Neutrophil (primary cell): Measurements from ENCODE around the gene IL12RB2.
"Not testable (repeated sequence)": the region's sequence is repeated elsewhere in the genome, so short reads cannot be mapped to it uniquely, and the experiment has no call there.

ENCODE experiments used
- H3K27ac ChIP-seq: fragments of 200-600 bp; sonication (generic); 2 replicates; pipeline ENCODE4 v1.5.1; 2016; ENCODE audit warnings: mild to moderate bottlenecking, moderate library complexity
- H3K27me3 ChIP-seq: fragments of 200-600 bp; sonication (generic); 2 replicates; pipeline ENCODE4 v1.6.0; 2016; ENCODE audit warnings: mild to moderate bottlenecking
- H3K36me3 ChIP-seq: fragments of 200-600 bp; sonication (generic); 2 replicates; pipeline ENCODE4 v1.5.1; 2017
- H3K4me1 ChIP-seq, 2 experiments: fragments of 200-600 bp in 1 of 2; sonication (generic) in 1 of 2; 1 replicate in 1 of 2; 2 replicates in 1 of 2; pipeline versions ENCODE4 v1.5.1 to v1.6.1; 2013 to 2016; ENCODE audit warnings: low read depth in 1 of 2, low read length in 1 of 2, mild to moderate bottlenecking in 1 of 2, moderate library complexity in 1 of 2; ENCODE audit not compliant: control insufficient read depth in 1 of 2, insufficient read depth in 1 of 2
- H3K4me3 ChIP-seq, 2 experiments: fragments of 200-600 bp in 1 of 2; sonication (generic) in 1 of 2; 1 replicate in 1 of 2; 2 replicates in 1 of 2; pipeline ENCODE4 v1.5.1; 2013 to 2016; ENCODE audit warnings: low read depth in 1 of 2, low read length in 1 of 2, mild to moderate bottlenecking in 1 of 2, moderate library complexity in 1 of 2
- H3K9me3 ChIP-seq: fragments of 200-600 bp; sonication (generic); 2 replicates; pipeline ENCODE4 v1.5.1; 2016
- CTCF ChIP-seq: fragments of 200-600 bp; sonication (generic); IDR thresholded peaks from 2 replicates; pipeline ENCODE4 v1.5.1; 2016; ENCODE audit warnings: antibody characterized with exemption

The IL12RB2 gene

GRCh38 chr1:67440339-67440738 is 132.7 kb downstream of the IL12RB2 start:
- Histone ChIP-seq H3K27me3 (no peaks in the 10 kb centered on the region), H3K4me3 (no peak overlapping the region), H3K4me1 (no peaks in the 10 kb centered on the region), H3K36me3 (no peaks in the 10 kb centered on the region), H3K9me3 (no peaks in the 10 kb centered on the region), H3K27ac (no peak overlapping the region)
- no peak for TF ChIP-seq CTCF

DNA sequence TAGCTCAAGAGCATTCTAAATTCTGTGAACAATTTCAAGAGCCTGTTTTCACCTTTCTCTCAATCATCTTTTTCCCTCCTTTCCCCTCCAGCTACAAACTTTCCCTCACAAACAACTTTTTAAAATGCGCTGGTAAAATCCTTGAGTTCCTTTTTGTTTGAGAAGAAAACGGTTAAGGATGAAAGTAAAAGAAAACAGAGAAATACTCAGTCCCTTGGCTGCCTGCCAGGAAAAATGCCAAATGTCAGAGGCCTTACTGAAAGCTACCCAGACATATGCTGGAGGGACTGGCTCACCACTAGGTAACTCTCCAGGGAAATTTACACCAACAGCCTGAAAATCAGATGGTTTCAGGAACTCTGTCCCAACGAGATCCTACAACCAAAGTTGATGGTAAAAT is 133.5 kb downstream of the IL12RB2 start:
- Histone ChIP-seq H3K27me3 (no peaks in the 10 kb centered on the region), H3K36me3 (no peaks in the 10 kb centered on the region), H3K27ac (no peak overlapping the region), H3K4me1 (peaks cover 0 to 1% of the 10 kb centered on the region in 2 experiments), H3K9me3 (no peaks in the 10 kb centered on the region), H3K4me3 (no peak overlapping the region)
- TF ChIP-seq CTCF, result no peak

- Histone ChIP-seq H3K36me3 (no peaks in the 10 kb centered on the region), H3K27me3 (no peaks in the 10 kb centered on the region), H3K4me3 (no peak overlapping the region), H3K4me1 (peaks cover 5 to 7% of the 10 kb centered on the region in 2 experiments), H3K9me3 (no peaks in the 10 kb centered on the region), H3K27ac (no peak overlapping the region)
- TF ChIP-seq CTCF, result no peak
Measured at GRCh38 chr1:67441739-67442281, 134.1 kb downstream of the IL12RB2 start.

DNA sequence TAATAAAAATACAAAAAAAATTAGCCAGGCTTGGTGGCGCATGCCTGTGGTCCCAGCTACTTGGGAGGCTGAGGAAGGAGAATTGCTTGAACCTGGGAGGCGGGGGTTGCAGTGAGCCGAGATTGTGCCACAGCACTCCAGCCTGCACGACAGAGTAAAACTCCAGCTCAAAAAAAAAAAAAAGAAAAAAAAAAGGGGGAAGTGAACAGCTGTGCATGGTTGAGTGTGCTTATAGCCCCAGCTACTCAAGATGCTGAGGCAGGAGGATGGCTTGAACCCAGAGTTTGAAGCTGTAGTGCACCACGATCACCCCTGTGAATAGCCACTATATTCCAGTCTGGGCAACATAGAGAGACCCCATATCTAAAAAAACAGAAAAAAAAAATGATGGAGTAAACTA is 138.3 kb downstream of the IL12RB2 start:
- H3K27me3 ChIP-seq, H3K9me3 ChIP-seq, H3K4me3 ChIP-seq, H3K36me3 ChIP-seq, H3K27ac ChIP-seq: not testable (repeated sequence)
- peaks cover 10 to 13% of the 10 kb centered on the region in 2 experiments for H3K4me1 ChIP-seq
